ENCODE measurements around the gene PPM1F.
"Not testable (repeated sequence)": the region's sequence is repeated elsewhere in the genome, so short reads cannot be mapped to it uniquely, and the experiment has no call there.

PPM1F gene

GRCh38 chr22:21939935-21940334, 12.7 kb downstream of the PPM1F start:
- DNase-seq = not testable (repeated sequence)

GRCh38 chr22:21939461-21939913, 13.2 kb downstream of the PPM1F start:
- no peak for DNase-seq

- DNase-seq = no peak
These were observed 13.7 kb downstream of the PPM1F start for GRCh38 chr22:21938906-21939305.

GRCh38 chr22:21938071-21938822, 14.4 kb downstream of the PPM1F start:
- no peak for DNase-seq

GRCh38 chr22:21937821-21938070, 14.9 kb downstream of the PPM1F start:
- DNase-seq = no peak

- DNase-seq = no peak
These were observed 15.4 kb downstream of the PPM1F start for GRCh38 chr22:21937041-21937820.

GRCh38 chr22:21936151-21936775, 16.4 kb downstream of the PPM1F start:
- DNase-seq = no peak

GRCh38 chr22:21933910-21934309, 18.7 kb downstream of the PPM1F start:
- DNase-seq = no peak

- DNase-seq = no peak
These were observed 19.2 kb downstream of the PPM1F start for GRCh38 chr22:21933413-21933812.

- DNase-seq = no peak
These were observed 20.3 kb downstream of the PPM1F start for GRCh38 chr22:21932347-21932746.

- DNase-seq = no peak
These were observed 21.6 kb downstream of the PPM1F start for GRCh38 chr22:21931056-21931455.

GRCh38 chr22:21929253-21929652, 23.4 kb downstream of the PPM1F start:
- no peak for DNase-seq

GRCh38 chr22:21928048-21928447, 24.6 kb downstream of the PPM1F start:
- no peak for DNase-seq

GRCh38 chr22:21927174-21927823, 25.3 kb downstream of the PPM1F start:
- DNase-seq = no peak

- no peak for DNase-seq
These were observed 25.9 kb downstream of the PPM1F start for GRCh38 chr22:21926728-21927127.

- DNase-seq = no peak
These were observed 29.5 kb downstream of the PPM1F start for GRCh38 chr22:21923163-21923561.

GRCh38 chr22:21922370-21923162, 30.1 kb downstream of the PPM1F start:
- no peak for DNase-seq

- no peak for DNase-seq
These were observed 30.9 kb downstream of the PPM1F start for GRCh38 chr22:21921729-21922128.

- no peak for DNase-seq
These were observed 31.4 kb downstream of the PPM1F start for GRCh38 chr22:21921184-21921721.

GRCh38 chr22:21920341-21921183, 32.1 kb downstream of the PPM1F start:
- DNase-seq = no peak

GRCh38 chr22:21919526-21920307, 32.9 kb downstream of the PPM1F start:
- no peak for DNase-seq
